Subcutaneous adipose tissue (tissue), 4 donors: ENCODE data around the gene CCDC78. TPM values are rescaled to one million over a fixed set of nuclear protein-coding genes. Genes with fewer than 3 reads are reported as not detected.

ENCODE experiments used
- CTCF ChIP-seq: fragments of 450-650 bp; IDR thresholded peaks from one replicate; pipeline ENCODE4 v1.5.1; 2016; ENCODE audit warnings: low read depth, mild to moderate bottlenecking, control low read depth, antibody characterized with exemption, moderate library complexity
- total RNA-seq, 4 donors: library from RNA; depleted of rRNA; stranded (reverse); fragments of >200 nt; gene quantifications; one replicate each; pipeline ENCODE4 v1.1.0, GENCODE V29; 2016

Gene CCDC78
- total RNA-seq, 4 donors from 2014 or later, result 0.44 to 2.5 (median 1.5) TPM; not detected in 1

- TF ChIP-seq CTCF, result no peak
Measured at GRCh38 chr16:686459-687260, 39.6 kb downstream of the CCDC78 start.

- TF ChIP-seq CTCF, result no peak
Measured at GRCh38 chr16:685967-686366, 40.3 kb downstream of the CCDC78 start.

- no peak for TF ChIP-seq CTCF
Measured at GRCh38 chr16:684961-685696, 41.1 kb downstream of the CCDC78 start.

- TF ChIP-seq CTCF, result no peak
Measured at GRCh38 chr16:684071-684794, 42.0 kb downstream of the CCDC78 start, which contains the start of gene JMJD8. JMJD8 (minus strand) TSS chr16:684334; CDS start chr16:684319, 15 bp downstream.

GRCh38 chr16:683396-684070 lies 42.7 kb downstream of the CCDC78 start:
- no peak for TF ChIP-seq CTCF

- TF ChIP-seq CTCF, result no peak
Measured at GRCh38 chr16:682493-683395, 43.5 kb downstream of the CCDC78 start.
